CD4-positive, alpha-beta T cell treated with Interleukin-15 for 4 hours (primary cell): ENCODE measurements around the gene CPXM2.

ENCODE experiments used
- DNase-seq: peaks from one replicate; pipeline ENCODE4 v3.0.0-alpha.2; 2020; ENCODE audit warnings: low spot score

CPXM2 gene

GRCh38 chr10:123869020-123869414 lies 22.6 kb downstream of the CPXM2 start:
- DNase-seq = no peak

GRCh38 chr10:123868038-123869019 lies 23.3 kb downstream of the CPXM2 start:
- DNase-seq = no peak

DNA sequence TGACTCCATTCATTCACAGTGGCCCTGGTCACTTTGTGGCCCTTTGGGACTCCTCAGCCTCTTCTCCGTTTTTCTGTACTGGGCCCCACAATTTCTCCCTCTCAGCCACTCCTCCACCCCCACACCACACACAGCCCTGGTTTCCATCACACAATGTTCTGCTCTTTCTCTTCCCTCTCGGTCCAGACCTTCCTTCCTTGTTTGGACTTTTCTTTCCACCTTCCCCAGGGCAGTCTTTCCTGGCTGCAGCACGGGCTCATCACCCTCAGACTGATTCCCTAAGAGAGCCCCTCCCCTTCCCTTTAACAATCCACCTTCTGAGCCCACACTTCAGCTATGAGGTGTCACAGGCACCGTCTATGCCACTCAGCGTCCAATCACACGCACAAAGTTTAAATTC lies 25.7 kb downstream of the CPXM2 start:
- no peak for DNase-seq

DNA sequence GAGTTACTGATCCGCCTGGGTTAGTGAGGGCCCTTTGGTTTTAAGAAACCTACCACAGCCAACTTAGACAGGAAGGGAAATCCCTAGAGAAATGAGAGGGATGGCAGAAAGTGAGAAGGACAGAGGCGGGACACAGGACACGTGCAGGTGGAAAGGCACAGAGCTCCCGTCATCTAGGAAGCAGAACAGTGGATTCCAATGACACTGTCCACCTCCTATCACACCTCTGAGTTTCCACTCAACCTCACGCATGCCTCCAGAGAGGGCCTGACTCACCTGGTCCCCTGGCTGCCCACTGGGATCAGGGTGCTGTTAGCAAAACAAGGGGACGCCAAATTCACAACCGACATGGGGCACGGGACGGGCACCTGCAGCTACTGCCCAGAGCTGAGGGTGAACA lies 26.3 kb downstream of the CPXM2 start:
- DNase-seq = no peak

GRCh38 chr10:123864923-123865322 lies 26.7 kb downstream of the CPXM2 start:
- DNase-seq = no peak

DNA sequence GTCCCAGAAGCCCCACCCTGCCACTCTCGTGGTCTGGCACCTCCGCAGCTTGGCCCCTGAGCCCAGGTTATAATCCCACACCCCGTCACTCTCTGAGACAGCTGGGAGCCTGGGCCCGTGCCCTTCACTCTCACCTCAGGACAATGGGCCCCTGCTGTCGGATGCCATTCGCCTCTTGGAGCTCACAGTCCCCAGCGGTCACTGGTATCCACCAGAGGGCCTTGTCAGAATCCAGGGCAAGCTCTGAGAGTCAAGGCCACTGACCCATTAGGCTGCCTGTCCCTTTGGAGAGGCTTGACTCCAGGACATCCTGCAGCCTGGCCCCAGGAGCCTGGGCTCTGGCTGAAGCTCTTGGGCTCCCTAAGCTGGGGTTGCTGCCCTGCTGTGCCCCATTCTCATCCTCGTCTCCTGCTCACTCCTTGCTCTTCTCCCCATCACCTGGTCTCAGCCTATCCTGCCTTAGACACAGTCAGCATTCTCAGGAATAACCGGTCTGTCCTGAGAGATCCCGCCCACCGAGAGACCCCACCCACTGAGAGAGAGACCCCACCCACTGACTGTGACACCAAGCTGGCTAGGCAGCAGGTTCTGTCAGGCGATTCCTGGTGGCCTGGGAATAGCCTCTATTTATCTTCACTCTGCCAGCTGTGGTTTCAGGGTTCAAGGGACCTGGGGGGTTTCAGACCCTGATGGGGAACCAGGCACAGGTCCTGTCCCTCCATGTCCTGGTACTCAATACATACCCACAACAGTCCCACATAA lies 27.7 kb downstream of the CPXM2 start:
- no peak for DNase-seq

DNA sequence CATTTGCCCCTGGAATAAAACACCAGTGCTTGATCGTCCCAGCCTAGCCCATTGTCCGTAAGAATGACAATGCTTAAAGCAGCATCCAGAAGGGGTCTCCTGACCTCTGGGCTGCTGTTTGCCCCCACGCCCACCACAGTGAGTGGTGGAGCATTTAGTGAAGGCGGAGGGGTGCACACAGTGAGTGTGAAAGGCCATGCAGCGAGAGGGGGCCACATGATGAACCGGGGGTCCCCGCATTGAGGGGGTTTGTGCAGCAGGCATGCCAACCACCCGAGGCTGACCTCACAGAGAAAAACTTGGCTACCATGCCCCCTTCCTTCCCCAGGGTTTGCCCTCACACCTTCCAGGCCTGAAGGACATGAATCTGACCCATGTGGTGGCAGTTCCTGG lies 28.4 kb downstream of the CPXM2 start:
- DNase-seq = no peak

- DNase-seq = no peak
Measured at GRCh38 chr10:123862421-123863182, 29.0 kb downstream of the CPXM2 start.

GRCh38 chr10:123860856-123861255 lies 30.8 kb downstream of the CPXM2 start:
- no peak for DNase-seq

DNA sequence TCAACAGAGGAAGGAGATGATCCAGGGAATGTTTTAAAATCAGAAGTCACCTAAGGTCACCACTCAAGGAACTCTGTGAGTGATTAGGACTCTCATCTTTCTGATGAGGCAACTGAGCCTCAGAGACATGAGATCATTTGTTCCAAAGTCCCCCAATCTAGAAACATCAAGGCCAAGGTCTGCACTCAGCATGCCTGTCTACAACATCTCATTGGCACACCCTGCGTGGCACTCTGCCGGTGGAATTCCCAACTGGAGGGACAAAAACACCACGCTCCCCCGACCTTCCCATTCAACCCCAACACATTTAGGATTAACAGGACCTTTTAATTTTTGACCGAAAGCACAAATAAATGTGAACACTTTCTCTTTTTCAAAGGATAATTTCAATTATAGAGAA lies 31.4 kb downstream of the CPXM2 start:
- no peak for DNase-seq

DNA sequence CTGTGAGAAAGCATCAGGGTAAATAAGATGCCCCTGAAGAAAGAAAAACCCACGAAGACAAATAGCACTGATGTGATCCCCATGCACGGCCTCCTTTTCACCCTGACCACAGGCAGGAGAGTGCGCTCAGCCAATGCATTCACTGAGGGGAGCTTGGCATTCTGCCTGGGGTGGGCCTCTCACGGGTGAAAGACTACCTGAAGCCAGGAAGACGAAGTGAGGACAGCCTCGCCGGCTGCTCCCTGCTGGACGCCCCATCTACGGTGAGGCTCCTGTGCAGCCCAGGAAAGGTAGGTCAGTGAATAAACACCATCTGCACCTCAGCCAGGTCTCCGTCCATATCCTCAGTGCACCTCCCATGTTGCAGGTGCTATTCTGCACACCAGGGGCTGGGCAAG lies 32.0 kb downstream of the CPXM2 start:
- no peak for DNase-seq

DNA sequence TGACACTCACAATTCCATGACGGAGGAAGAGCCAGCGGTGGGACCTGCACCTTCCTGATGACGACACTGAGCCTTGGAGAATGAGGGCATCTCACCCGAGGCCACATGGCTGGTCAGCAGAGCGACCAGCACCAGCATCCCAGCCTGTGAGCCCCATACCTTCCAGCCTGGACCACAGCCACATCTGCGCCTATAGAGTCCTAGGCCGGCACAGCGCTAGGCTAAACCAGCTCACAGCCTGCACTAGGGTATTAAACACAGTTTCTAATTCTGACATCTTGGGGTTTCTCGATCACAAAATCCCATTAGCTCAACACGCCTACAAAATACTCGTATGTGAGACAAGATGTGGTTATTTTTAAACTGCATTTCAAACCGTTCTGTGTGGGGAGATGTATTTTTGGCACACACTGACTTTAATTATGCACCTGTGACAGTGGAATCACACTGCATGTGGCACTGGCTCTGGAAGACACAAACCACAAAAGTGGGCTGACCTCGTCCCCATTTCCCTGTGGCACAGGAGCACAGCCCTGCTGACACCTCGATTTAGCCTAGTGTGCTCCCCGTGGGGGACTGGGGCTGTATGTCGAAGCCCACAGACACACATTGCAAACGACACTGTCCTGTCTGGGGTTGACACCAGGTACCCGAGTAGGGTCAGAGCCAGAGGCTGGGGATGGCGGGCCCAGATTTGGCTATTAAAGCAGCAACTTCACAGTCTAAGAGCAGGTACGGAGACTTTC lies 32.5 kb downstream of the CPXM2 start:
- DNase-seq = no peak

- no peak for DNase-seq
Measured at GRCh38 chr10:123858077-123858681, 33.4 kb downstream of the CPXM2 start.

DNA sequence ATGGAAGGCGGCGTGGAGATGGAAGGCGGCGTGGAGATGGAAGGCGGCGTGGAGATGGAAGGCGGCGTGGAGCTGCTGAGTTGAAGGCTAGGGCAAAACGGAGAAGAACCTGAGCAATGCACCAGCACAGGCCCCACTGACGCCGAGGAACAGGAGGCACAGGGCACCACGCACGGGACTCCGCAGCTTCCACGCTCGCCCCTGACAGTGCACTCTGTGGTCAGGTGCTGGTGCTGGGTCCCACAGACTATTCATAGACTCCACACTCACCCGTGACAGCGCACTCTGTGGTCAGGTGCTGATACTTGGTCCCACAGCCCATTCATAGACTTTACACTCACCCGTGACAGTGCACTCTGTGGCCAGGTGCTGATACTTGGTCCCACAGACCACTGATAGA lies 34.0 kb downstream of the CPXM2 start:
- DNase-seq = no peak

DNA sequence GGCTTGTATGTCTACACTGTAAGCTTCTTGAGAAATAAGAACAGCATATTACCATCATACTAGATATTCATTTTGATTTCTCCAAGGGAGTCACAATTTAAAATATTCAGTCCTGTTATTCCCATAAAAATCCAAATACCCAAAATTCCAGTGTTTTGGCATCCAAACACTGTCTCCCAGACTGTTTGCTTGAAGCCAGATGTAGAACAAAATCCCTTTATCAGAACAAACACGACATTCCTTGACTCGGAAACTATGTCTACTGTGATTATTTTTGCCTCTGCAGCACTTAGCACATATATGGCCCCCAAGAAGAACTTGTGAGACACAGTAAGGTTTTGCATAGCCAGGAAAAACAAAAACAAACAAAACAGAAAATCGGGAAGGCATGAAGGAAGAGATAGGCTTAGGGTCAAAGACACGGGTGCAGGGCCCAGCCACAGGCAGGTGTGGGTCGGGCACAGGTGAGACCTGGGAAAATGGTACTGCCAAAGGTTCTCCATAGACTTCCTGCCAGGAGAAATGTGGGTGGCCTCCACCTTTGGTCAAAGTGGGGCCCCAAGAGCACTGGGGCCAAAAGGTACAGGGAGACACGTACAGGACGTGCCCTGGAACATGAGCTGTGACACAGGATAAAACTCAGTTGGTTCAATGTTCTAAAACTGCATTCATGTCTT lies 36.5 kb downstream of the CPXM2 start:
- no peak for DNase-seq

DNA sequence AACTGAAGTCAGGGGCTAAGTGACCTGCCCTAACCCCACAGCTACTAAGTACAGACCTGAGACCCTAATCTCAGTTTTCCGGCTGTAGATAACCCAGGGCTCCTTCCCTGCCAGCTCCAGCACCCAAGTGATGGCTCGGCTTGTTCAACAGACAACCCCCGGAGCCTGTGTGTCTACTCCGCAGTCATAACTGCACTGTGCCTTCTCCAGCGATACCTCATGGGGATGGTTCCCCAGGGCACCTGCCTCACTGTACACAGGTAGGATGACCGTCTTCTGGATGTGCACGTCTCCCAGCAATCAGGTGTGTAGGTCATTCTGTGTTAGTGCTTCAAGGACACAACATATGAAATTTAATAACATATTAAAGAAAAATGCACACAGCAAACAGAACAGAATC lies 37.1 kb downstream of the CPXM2 start:
- DNase-seq = no peak

DNA sequence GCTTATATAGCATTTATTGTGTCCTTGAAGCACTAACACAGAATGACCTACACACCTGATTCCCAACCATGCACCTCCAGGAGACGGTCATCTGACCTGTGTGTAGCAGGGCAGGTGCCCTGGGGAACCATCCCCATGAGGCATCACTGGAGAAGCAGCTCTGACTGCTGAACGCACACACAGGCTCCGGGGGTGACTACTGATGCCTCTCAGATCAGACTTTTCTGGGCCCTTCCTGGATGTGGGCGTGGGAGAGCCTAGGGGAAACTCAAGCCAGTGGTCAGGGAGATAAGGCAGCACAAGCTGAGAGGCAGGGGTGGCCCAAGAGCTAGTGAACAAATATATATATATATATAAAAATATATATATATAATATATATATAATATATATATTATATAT lies 37.6 kb downstream of the CPXM2 start:
- DNase-seq = no peak

GRCh38 chr10:123852411-123852951 lies 39.1 kb downstream of the CPXM2 start:
- no peak for DNase-seq

GRCh38 chr10:123848564-123849457 lies 42.8 kb downstream of the CPXM2 start:
- no peak for DNase-seq
